Measurements from ENCODE around the gene DUSP9. TPM values are rescaled to one million over a fixed set of nuclear protein-coding genes. Genes with fewer than 3 reads are reported as not detected.
"Not testable (repeated sequence)": the region's sequence is repeated elsewhere in the genome, so short reads cannot be mapped to it uniquely, and the experiment has no call there.

The DUSP9 gene
- total RNA-seq, 1 donor from 2014 or later, result 1.3 TPM

DNA sequence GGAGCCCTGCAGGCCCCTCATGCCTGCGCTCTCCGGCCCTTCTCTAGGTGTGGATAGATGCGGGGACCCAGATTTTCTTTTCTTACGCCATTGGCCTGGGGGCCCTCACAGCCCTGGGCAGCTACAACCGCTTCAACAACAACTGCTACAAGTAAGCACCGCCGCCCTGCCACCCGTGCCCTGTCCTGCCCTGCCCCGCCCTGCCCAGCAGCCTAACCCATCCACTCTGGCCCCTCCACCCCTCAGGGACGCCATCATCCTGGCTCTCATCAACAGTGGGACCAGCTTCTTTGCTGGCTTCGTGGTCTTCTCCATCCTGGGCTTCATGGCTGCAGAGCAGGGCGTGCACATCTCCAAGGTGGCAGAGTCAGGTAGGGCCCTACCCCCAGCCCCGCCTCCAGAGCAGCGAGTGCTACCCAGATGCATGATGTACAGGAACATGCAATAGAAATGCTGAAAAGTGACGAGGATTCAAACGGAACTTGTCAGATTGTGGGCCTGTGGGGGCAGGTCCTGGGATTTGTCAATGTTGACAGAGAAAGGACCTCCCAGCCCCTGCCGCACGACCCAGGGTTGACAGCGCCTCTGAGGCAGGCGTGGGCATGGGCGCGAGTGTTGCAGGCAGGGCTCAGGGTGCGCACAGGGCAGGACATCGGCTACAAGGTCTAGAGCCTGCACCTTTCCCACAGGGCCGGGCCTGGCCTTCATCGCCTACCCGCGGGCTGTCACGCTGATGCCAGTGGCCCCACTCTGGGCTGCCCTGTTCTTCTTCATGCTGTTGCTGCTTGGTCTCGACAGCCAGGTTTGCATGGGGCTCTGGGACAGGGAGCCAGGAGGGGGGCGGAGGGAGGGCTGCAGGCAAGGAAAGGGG, 46.4 kb downstream of the DUSP9 start:
- Mint-ChIP-seq H3K27ac (ENCODE audit: unreplicated experiment) (no peak overlapping the region), H3K27me3 (ENCODE audit: unreplicated experiment) (no peaks in the 10 kb centered on the region)

DNA sequence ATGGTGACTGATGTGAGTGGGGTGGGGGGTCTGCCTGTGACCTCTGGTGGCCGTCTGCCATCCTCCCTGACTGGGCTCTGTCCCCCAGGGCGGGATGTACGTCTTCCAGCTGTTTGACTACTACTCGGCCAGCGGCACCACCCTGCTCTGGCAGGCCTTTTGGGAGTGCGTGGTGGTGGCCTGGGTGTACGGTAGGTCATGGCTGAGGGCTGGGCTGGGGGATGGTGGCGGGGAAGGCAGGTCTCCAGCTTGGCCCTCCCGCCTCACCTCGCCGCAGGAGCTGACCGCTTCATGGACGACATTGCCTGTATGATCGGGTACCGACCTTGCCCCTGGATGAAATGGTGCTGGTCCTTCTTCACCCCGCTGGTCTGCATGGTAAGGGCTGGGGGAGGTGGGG, 47.3 kb downstream of the DUSP9 start:
- H3K4me1 Mint-ChIP-seq (ENCODE audit: unreplicated experiment); H3K27me3 Mint-ChIP-seq (ENCODE audit: unreplicated experiment); H3K36me3 Mint-ChIP-seq (ENCODE audit: unreplicated experiment); DNase-seq (ENCODE audit: extremely low spot score, unreplicated experiment); H3K27ac Mint-ChIP-seq (ENCODE audit: unreplicated experiment); H3K4me3 Mint-ChIP-seq (ENCODE audit: unreplicated experiment); H3K9me3 Mint-ChIP-seq (ENCODE audit: unreplicated experiment): not testable (repeated sequence)

More for the DNA sequence above, 46.4 kb downstream of the DUSP9 start:
- TF ChIP-seq, protein P1, sequence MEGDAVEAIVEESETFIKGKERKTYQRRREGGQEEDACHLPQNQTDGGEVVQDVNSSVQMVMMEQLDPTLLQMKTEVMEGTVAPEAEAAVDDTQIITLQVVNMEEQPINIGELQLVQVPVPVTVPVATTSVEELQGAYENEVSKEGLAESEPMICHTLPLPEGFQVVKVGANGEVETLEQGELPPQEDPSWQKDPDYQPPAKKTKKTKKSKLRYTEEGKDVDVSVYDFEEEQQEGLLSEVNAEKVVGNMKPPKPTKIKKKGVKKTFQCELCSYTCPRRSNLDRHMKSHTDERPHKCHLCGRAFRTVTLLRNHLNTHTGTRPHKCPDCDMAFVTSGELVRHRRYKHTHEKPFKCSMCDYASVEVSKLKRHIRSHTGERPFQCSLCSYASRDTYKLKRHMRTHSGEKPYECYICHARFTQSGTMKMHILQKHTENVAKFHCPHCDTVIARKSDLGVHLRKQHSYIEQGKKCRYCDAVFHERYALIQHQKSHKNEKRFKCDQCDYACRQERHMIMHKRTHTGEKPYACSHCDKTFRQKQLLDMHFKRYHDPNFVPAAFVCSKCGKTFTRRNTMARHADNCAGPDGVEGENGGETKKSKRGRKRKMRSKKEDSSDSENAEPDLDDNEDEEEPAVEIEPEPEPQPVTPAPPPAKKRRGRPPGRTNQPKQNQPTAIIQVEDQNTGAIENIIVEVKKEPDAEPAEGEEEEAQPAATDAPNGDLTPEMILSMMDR (IDR thresholded peaks at IDR 0.05), result no peak
- Mint-ChIP-seq H3K4me1 (ENCODE audit: unreplicated experiment) (peaks cover 9% of the 10 kb centered on the region), H3K36me3 (ENCODE audit: unreplicated experiment) (peaks cover under 1% of the 10 kb centered on the region), H3K9me3 (ENCODE audit: unreplicated experiment) (no peaks in the 10 kb centered on the region), H3K4me3 (ENCODE audit: unreplicated experiment) (no peak overlapping the region)
- no peak for DNase-seq (ENCODE audit: extremely low spot score, unreplicated experiment)

- TF ChIP-seq, protein P1 (IDR thresholded peaks at IDR 0.05), result no peak
- H3K4me1 Mint-ChIP-seq (ENCODE audit: unreplicated experiment), result peaks cover 4% of the 10 kb centered on the region
- no peaks in the 10 kb centered on the region for H3K27me3 Mint-ChIP-seq (ENCODE audit: unreplicated experiment)
- H3K27ac Mint-ChIP-seq (ENCODE audit: unreplicated experiment), result no peak overlapping the region
- H3K36me3 Mint-ChIP-seq (ENCODE audit: unreplicated experiment), result peaks cover 4% of the 10 kb centered on the region
- no peak overlapping the region for H3K4me3 Mint-ChIP-seq (ENCODE audit: unreplicated experiment)
- no peaks in the 10 kb centered on the region for H3K9me3 Mint-ChIP-seq (ENCODE audit: unreplicated experiment)
- DNase-seq (ENCODE audit: extremely low spot score, unreplicated experiment), result no peak
These were observed 47.8 kb downstream of the DUSP9 start for GRCh38 chrX:153694687-153695270.

GRCh38 chrX:153696100-153696499, 49.1 kb downstream of the DUSP9 start:
- no peak for DNase-seq (ENCODE audit: extremely low spot score, unreplicated experiment)
- Mint-ChIP-seq H3K36me3 (ENCODE audit: unreplicated experiment) (peaks cover 4% of the 10 kb centered on the region), H3K27me3 (ENCODE audit: unreplicated experiment) (no peaks in the 10 kb centered on the region), H3K4me3 (ENCODE audit: unreplicated experiment) (no peak overlapping the region), H3K9me3 (ENCODE audit: unreplicated experiment) (no peaks in the 10 kb centered on the region), H3K27ac (ENCODE audit: unreplicated experiment) (no peak overlapping the region), H3K4me1 (ENCODE audit: unreplicated experiment) (peaks cover 9% of the 10 kb centered on the region)
- TF ChIP-seq, protein P1 (IDR thresholded peaks at IDR 0.05), result no peak

DNA sequence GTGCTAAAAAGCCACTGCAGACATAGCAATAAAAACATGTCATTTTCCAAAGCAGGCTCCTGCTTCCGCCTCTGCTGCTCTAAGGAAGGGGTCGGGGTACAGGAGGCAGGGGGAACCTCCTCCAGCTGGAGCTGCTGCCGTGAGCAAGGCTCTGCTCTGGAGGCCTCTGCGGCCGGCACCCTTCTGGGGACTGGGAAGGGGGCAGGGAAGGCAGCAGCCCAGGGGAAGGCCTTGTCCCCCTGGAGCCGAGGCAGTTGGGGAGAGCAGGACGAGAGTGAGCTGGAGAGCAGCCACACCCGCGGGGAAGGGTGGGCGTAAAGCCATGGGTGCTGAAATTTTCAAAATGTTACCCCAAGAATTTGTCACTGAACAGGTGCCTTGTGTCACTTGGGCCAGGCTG, 49.5 kb downstream of the DUSP9 start:
- H3K9me3 Mint-ChIP-seq (ENCODE audit: unreplicated experiment); DNase-seq (ENCODE audit: extremely low spot score, unreplicated experiment); H3K4me1 Mint-ChIP-seq (ENCODE audit: unreplicated experiment); H3K27me3 Mint-ChIP-seq (ENCODE audit: unreplicated experiment); H3K36me3 Mint-ChIP-seq (ENCODE audit: unreplicated experiment); H3K4me3 Mint-ChIP-seq (ENCODE audit: unreplicated experiment); H3K27ac Mint-ChIP-seq (ENCODE audit: unreplicated experiment): not testable (repeated sequence)

- not testable (repeated sequence) for DNase-seq (ENCODE audit: extremely low spot score, unreplicated experiment); H3K9me3 Mint-ChIP-seq (ENCODE audit: unreplicated experiment); H3K27me3 Mint-ChIP-seq (ENCODE audit: unreplicated experiment); H3K4me1 Mint-ChIP-seq (ENCODE audit: unreplicated experiment); H3K4me3 Mint-ChIP-seq (ENCODE audit: unreplicated experiment); H3K36me3 Mint-ChIP-seq (ENCODE audit: unreplicated experiment); H3K27ac Mint-ChIP-seq (ENCODE audit: unreplicated experiment)
These were observed 50.2 kb downstream of the DUSP9 start for GRCh38 chrX:153696986-153697722.
